HCT116 (cell line): ENCODE measurements around the gene ZNF146. TPM values are rescaled to one million over a fixed set of nuclear protein-coding genes. Genes with fewer than 3 reads are reported as not detected.

ENCODE experiments used
- ATAC-seq: fragments of 200-7000 bp; cut with Tn5 transposase; 2 replicates; pipeline ENCODE4 v1.9.1; 2020; ENCODE audit warnings: mild to moderate bottlenecking, moderate library complexity
- BruUV-seq: library from RNA; stranded (reverse); fragments of 400-500 nt; replicated peaks from 2 replicates; lab custom pipeline; 2021; lab: Mats Ljungman, UMichigan
- CTCF ChIA-PET: fragments of 300-600 bp; sonication (Branson Sonifier 250); formaldehyde crosslinking; loops from one replicate; lab custom pipeline; 2021; ENCODE audit warnings: antibody characterized with exemption; lab: Charles Lee
- POLR2A ChIA-PET: fragments of 300-600, 350-600 bp; sonication (Branson Sonifier 250); formaldehyde crosslinking; loops from one replicate; lab custom pipeline; 2021; ENCODE audit warnings: antibody characterized with exemption; lab: Charles Lee
- RAD21 ChIA-PET, 2 experiments: fragments of 300-600 bp; sonication (Branson Sonifier 250); formaldehyde crosslinking; loops; one replicate each; lab custom pipeline; 2023; ENCODE audit warnings: low total read pairs in 2 of 2; ENCODE audit not compliant: uncharacterized antibody in 2 of 2, unreplicated experiment in 2 of 2, low non-redundant PET in 1 of 2; lab: Charles Lee
- DNase-seq: peaks from one replicate; pipeline ENCODE4 v3.0.0-alpha.2; 2010; ENCODE audit warnings: low read depth, low spot score
- H2AFZ ChIP-seq: fragments of 200-600 bp; shearing (Covaris generic), sonication (generic); 2 replicates; pipeline ENCODE4 v1.6.1; 2017; ENCODE audit warnings: low read depth, mixed run types, mixed read lengths, antibody characterized with exemption, low read length; ENCODE audit not compliant: poor library complexity, severe bottlenecking
- H3K27ac ChIP-seq: 2 replicates; pipeline ENCODE4 v1.5.1; 2012; ENCODE audit warnings: low read depth, low read length
- H3K27me3 ChIP-seq: fragments of 200-600 bp; sonication (generic); 2 replicates; pipeline ENCODE4 v1.6.1; 2016; ENCODE audit warnings: mixed run types, low read length, mixed read lengths; ENCODE audit not compliant: insufficient read depth
- H3K36me3 ChIP-seq, 2 experiments: fragments of 200-500 bp in 1 of 2; fragments of 200-600 bp in 1 of 2; sonication (Bioruptor generic) in 1 of 2; sonication (generic) in 1 of 2; 2 replicates each; pipeline versions ENCODE4 v1.5.1 to v1.6.1; 2014 to 2016; ENCODE audit warnings: low read length in 2 of 2, inconsistent platforms in 1 of 2, mixed read lengths in 1 of 2, mixed run types in 1 of 2; ENCODE audit not compliant: insufficient read depth in 2 of 2, control insufficient read depth in 1 of 2
- H3K4me1 ChIP-seq, 2 experiments: fragments of 200-600 bp in 1 of 2; sonication (generic) in 1 of 2; 2 replicates each; pipeline versions ENCODE4 v1.5.1 to v1.6.1; 2012 to 2017; ENCODE audit warnings: low read length in 2 of 2, inconsistent platforms in 1 of 2, mild to moderate bottlenecking in 1 of 2, mixed read lengths in 1 of 2, mixed run types in 1 of 2, moderate library complexity in 1 of 2; ENCODE audit not compliant: insufficient read depth in 2 of 2, control insufficient read depth in 1 of 2
- H3K4me2 ChIP-seq: fragments of 200-600 bp; sonication (generic); 2 replicates; pipeline ENCODE4 v1.6.1; 2017; ENCODE audit warnings: mixed run types, low read length, mixed read lengths
- H3K4me3 ChIP-seq, 2 experiments: fragments of 200-600 bp in 1 of 2; sonication (generic) in 1 of 2; replicated peaks in 1 of 2; 2 replicates each; pipeline ENCODE4 v1.5.1; 2011 to 2016; ENCODE audit warnings: low read length in 2 of 2, control low read depth in 1 of 2, low read depth in 1 of 2, mild to moderate bottlenecking in 1 of 2, mixed read lengths in 1 of 2, mixed run types in 1 of 2
- H3K79me2 ChIP-seq: fragments of 200-600 bp; sonication (generic); 2 replicates; pipeline ENCODE4 v1.6.1; 2017; ENCODE audit warnings: mild to moderate bottlenecking, mixed run types, low read length, moderate library complexity, mixed read lengths; ENCODE audit not compliant: insufficient read depth
- H3K9ac ChIP-seq: fragments of 200-600 bp; sonication (generic); 2 replicates; pipeline ENCODE4 v1.6.1; 2016; ENCODE audit warnings: low read length, mixed read lengths
- H3K9me2 ChIP-seq: fragments of 200-600 bp; sonication (generic), shearing (Covaris generic); 2 replicates; pipeline ENCODE4 v1.6.1; 2017; ENCODE audit warnings: mixed run types, mild to moderate bottlenecking, moderate library complexity; ENCODE audit not compliant: insufficient read depth
- H3K9me3 ChIP-seq, 2 experiments: fragments of 200-500 bp in 1 of 2; fragments of 200-600 bp in 1 of 2; sonication (Bioruptor generic) in 1 of 2; sonication (generic) in 1 of 2; 2 replicates each; pipeline ENCODE4 v1.6.1; 2014 to 2017; ENCODE audit warnings: low read length in 2 of 2, mixed read lengths in 2 of 2, inconsistent platforms in 1 of 2, low read depth in 1 of 2, mild to moderate bottlenecking in 1 of 2, mixed run types in 1 of 2, moderate library complexity in 1 of 2; ENCODE audit not compliant: control insufficient read depth in 1 of 2, insufficient read depth in 1 of 2
- H4K20me1 ChIP-seq: fragments of 200-600 bp; sonication (generic), shearing (Covaris generic); 2 replicates; pipeline ENCODE4 v1.6.1; 2017; ENCODE audit warnings: mixed run types, mild to moderate bottlenecking, moderate library complexity; ENCODE audit not compliant: insufficient read depth
- ATF3 ChIP-seq: IDR thresholded peaks from 2 replicates; pipeline ENCODE4 v1.6.1; 2012
- CBX3 ChIP-seq: IDR thresholded peaks from 2 replicates; pipeline ENCODE4 v1.6.1; 2012; ENCODE audit warnings: low read depth
- EGR1 ChIP-seq: IDR thresholded peaks from 2 replicates; pipeline ENCODE4 v1.6.1; 2012; ENCODE audit warnings: low read depth
- ELF1 ChIP-seq: IDR thresholded peaks from 2 replicates; pipeline ENCODE4 v1.6.1; 2012; ENCODE audit warnings: low read depth, borderline replicate concordance
- EZH2 ChIP-seq: fragments of 200-600 bp; sonication (generic); IDR thresholded peaks from 2 replicates; pipeline ENCODE4 v1.6.1; 2017; ENCODE audit warnings: antibody characterized with exemption, mixed run types
- POLR2A ChIP-seq: IDR thresholded peaks from 2 replicates; pipeline ENCODE4 v1.7.0; 2011; ENCODE audit warnings: borderline replicate concordance; ENCODE audit not compliant: insufficient read depth, insufficient read length; ENCODE audit errors: extremely low read depth
- POLR2AphosphoS5 ChIP-seq: IDR thresholded peaks from 2 replicates; pipeline ENCODE4 v1.6.1; 2011; ENCODE audit warnings: mild to moderate bottlenecking, low read depth, low read length, moderate library complexity
- SIN3A ChIP-seq: IDR thresholded peaks from 2 replicates; pipeline ENCODE4 v1.6.1; 2012; ENCODE audit warnings: low read depth
- YY1 ChIP-seq: IDR thresholded peaks from 2 replicates; pipeline ENCODE4 v1.6.1; 2011; ENCODE audit warnings: low read length, low read depth, moderate library complexity, mild to moderate bottlenecking; ENCODE audit not compliant: insufficient replicate concordance; ENCODE audit errors: extremely low read depth
- ZNF274 ChIP-seq: fragments of 200-500 bp; sonication (Bioruptor generic); IDR thresholded peaks from 2 replicates; pipeline ENCODE4 v1.6.1; 2014; ENCODE audit warnings: mild to moderate bottlenecking, low read depth, low read length, inconsistent platforms
- intact Hi-C: fragments of 100-400 bp; cut with micrococcal nuclease; formaldehyde crosslinking; loops from 2 replicates; pipeline ENCODE4 v1.10.0; 2022
- total RNA-seq: library from RNA; stranded (reverse); gene quantifications from one replicate; pipeline ENCODE4 v1.2.1, GENCODE V29; 2021; ENCODE audit not compliant: unreplicated experiment
- TF ChIP-seq, protein P1 (sequence below): IDR thresholded peaks from 2 replicates; pipeline ENCODE4 v1.6.1; 2012; ENCODE audit warnings: low read depth

The ZNF146 gene
- total RNA-seq, 1 experiment from 2014 or later: 105 TPM

- no peaks in the 10 kb centered on the region for H3K9me2 ChIP-seq
- intact Hi-C loops: no loop called here
- ChIA-PET RAD21 (no interaction called here), POLR2A (no interaction called here), CTCF (no interaction called here)
- no peak overlapping the region for H3K4me3 ChIP-seq
- BruUV-seq: no TSS peak
- no peaks in the 10 kb centered on the region for H3K9me3 ChIP-seq
- H3K79me2 ChIP-seq: no peaks in the 10 kb centered on the region
- no peak overlapping the region for H3K9ac ChIP-seq
- TF ChIP-seq SIN3A (no peak), EZH2 (no peak), YY1 (no peak), POLR2A (no peak), EGR1 (no peak), ZNF274 (no peak), CBX3 (no peak)
- H2AFZ ChIP-seq: no peak overlapping the region
- no peaks in the 10 kb centered on the region for H4K20me1 ChIP-seq
- H3K36me3 ChIP-seq: no peaks in the 10 kb centered on the region
- no peak overlapping the region for H3K27ac ChIP-seq
- no peaks in the 10 kb centered on the region for H3K27me3 ChIP-seq
- ATAC-seq (no peak), DNase-seq (no peak)
- H3K4me1 ChIP-seq: no peaks in the 10 kb centered on the region
- H3K4me2 ChIP-seq: no peak overlapping the region
Measured at GRCh38 chr19:36257520-36257876, 42.6 kb downstream of the ZNF146 start.

- ChIA-PET POLR2A (no interaction called here), CTCF (no interaction called here), RAD21 (no interaction called here)
- no peak overlapping the region for H3K9ac ChIP-seq
- H3K36me3 ChIP-seq: no peaks in the 10 kb centered on the region
- H3K9me2 ChIP-seq: no peaks in the 10 kb centered on the region
- no peak for DNase-seq
- no peak overlapping the region for H3K4me2 ChIP-seq
- no peak overlapping the region for H3K4me3 ChIP-seq
- intact Hi-C loops: no loop called here
- H3K9me3 ChIP-seq: no peaks in the 10 kb centered on the region
- no peaks in the 10 kb centered on the region for H3K27me3 ChIP-seq
- TF ChIP-seq, protein P1, sequence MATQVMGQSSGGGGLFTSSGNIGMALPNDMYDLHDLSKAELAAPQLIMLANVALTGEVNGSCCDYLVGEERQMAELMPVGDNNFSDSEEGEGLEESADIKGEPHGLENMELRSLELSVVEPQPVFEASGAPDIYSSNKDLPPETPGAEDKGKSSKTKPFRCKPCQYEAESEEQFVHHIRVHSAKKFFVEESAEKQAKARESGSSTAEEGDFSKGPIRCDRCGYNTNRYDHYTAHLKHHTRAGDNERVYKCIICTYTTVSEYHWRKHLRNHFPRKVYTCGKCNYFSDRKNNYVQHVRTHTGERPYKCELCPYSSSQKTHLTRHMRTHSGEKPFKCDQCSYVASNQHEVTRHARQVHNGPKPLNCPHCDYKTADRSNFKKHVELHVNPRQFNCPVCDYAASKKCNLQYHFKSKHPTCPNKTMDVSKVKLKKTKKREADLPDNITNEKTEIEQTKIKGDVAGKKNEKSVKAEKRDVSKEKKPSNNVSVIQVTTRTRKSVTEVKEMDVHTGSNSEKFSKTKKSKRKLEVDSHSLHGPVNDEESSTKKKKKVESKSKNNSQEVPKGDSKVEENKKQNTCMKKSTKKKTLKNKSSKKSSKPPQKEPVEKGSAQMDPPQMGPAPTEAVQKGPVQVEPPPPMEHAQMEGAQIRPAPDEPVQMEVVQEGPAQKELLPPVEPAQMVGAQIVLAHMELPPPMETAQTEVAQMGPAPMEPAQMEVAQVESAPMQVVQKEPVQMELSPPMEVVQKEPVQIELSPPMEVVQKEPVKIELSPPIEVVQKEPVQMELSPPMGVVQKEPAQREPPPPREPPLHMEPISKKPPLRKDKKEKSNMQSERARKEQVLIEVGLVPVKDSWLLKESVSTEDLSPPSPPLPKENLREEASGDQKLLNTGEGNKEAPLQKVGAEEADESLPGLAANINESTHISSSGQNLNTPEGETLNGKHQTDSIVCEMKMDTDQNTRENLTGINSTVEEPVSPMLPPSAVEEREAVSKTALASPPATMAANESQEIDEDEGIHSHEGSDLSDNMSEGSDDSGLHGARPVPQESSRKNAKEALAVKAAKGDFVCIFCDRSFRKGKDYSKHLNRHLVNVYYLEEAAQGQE: no peak
- TF ChIP-seq ATF3 (no peak), POLR2AphosphoS5 (no peak), ELF1 (no peak), ZNF274 (no peak)
- no peak for ATAC-seq
- no peaks in the 10 kb centered on the region for H3K4me1 ChIP-seq
- H3K27ac ChIP-seq: no peak overlapping the region
- no peaks in the 10 kb centered on the region for H3K79me2 ChIP-seq
- no peaks in the 10 kb centered on the region for H4K20me1 ChIP-seq
- BruUV-seq: no TSS peak
- H2AFZ ChIP-seq: no peak overlapping the region
Measured at GRCh38 chr19:36258028-36258875, 43.3 kb downstream of the ZNF146 start.
